T-helper 22 cell (primary cell): ENCODE data around the gene TUBB2B.
"Not testable (repeated sequence)": the region's sequence is repeated elsewhere in the genome, so short reads cannot be mapped to it uniquely, and the experiment has no call there.

Experiments
- DNase-seq: peaks from one replicate; pipeline ENCODE4 v3.0.0-alpha.2; 2020; ENCODE audit warnings: low read depth

TUBB2B gene

GRCh38 chr6:3258201-3258600 is 30.7 kb upstream of the TUBB2B start:
- DNase-seq = no peak

- no peak for DNase-seq
Observed at GRCh38 chr6:3253597-3253961, 26.1 kb upstream of the TUBB2B start.

DNA sequence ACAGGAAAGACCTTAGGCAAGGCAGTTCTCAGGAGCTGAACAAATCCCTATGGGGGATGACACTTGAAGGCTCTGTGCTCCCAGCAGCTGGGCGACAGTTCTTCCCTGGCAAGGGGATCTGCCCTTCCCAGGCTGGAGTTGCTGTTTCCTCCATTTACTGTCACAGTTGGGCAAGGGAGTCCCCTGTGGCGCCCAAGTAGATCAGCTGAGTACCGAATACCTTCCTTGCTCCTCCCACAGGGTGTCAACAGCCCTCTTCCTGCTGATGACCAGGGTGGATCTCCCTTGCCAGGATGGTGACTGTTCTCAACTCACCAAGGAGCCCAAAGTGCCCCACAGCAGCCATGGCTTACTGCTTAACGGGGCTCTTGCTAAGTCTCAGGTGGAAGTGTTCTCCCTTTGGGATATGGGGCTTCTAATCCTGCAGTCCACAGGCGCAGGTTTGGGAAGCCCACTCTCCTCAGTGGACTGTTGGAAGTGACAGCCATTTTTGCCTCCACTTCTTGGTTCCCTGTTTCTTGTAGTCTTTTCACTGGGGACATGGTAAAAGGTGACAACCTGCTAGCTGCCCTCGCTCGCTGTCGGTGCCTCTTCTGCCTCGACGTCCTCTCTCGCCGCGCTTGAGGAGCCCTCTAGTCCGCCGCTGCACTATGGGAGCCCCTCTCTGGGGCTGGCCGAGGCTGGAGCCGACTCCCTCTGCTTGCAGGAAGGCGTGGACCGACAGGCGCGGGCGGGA is 25.6 kb upstream of the TUBB2B start:
- no peak for DNase-seq

DNA sequence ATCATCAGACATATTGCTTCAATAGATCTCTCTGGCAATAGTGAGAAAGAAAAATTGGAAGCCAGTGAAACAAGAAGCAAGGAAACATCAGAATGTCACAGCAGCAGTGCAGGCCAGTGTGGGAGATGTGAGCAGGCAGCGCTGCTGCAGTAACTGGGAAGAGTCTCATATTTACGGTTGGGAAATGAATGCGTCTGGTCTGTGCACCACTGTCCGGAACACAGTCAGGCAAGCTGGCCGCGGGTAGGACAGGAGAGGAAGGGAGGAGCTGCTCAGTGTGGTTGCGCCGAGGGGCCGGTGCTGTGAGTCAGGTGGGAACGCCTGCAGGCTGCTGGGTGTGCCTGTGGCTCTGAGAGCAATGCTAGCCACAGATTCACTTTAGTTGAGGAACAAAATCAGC is 24.9 kb upstream of the TUBB2B start:
- no peak for DNase-seq

DNA sequence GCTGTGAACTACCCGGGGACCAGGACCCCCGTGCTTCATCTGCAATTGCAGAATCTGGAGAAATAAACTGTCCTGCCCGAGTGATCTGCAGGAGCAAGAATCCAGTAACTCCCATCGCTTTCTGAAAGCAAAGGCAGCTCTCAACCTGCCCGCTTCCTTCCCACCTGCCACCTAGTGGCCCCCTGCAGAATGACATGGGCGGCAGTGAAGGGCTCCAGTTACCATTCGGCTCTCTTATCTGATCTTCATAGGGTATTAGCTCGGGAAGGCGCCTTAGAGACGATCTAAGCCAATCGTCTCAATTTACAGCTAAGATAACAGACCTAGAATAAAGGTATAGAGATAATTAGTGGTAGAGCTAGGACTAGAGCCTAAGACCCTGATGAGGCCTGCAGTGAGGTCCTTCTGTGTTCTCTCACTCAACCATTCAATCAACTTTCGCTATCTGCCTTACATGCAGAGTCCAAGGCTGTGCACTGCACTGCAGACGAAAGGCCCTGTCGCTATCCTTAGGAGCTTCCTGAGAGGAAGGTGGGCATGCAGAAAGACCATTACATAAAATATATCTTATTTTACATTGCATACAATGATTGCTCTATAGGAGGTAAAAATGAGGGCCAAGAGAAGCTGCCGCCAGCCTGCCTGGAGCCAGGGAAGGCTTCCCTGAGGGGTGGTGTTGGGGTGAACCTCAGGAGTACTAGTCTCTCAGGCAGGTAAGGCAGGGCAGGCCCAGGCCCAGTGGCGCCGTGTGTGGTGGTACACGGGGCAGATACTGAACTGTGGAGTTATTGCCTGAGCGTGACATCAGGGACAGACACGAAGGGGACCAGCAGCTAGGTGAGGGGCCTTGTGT is 24.2 kb upstream of the TUBB2B start:
- peak; percentile 48 for DNase-seq

- DNase-seq = no peak
Observed at GRCh38 chr6:3250231-3250675, 22.8 kb upstream of the TUBB2B start.

GRCh38 chr6:3249821-3250220 is 22.4 kb upstream of the TUBB2B start:
- DNase-seq = no peak

- DNase-seq = no peak
Observed at GRCh38 chr6:3247255-3248146, 20.0 kb upstream of the TUBB2B start.

DNA sequence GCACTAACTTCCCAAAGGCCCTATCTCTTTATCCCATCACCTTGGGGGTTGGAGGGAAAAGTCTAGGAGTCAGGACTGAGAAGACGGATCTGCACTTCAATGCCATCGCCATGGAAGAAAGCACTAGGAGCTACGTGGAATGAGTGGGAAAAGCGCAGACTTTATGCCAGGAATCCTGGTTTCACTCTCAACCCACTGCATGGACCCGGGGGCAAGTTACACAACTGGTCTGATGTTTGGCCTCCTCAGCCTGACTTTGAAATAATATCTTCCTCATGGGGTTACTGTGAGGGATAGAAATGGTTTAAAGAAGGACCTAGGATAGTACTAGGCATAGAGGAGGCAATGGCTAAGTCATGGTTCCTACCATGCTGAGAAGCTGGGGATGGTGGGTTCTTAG is 17.8 kb upstream of the TUBB2B start:
- no peak for DNase-seq

DNA sequence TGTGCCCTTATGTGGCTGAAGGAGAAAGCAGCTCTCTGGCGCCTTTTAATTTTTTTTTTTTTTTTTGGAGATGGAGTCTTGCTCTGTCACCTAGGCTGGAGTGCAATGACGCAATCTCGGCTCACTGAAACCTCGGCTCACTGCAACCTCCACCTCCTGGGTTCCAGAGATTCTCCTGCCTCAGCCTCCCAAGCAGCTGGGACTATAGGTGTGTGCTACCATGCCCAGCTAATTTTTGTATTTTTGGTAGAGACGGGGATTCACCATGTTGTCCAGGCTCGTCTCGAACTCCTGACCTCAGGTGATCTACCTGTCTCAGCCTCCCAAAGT is 17.3 kb upstream of the TUBB2B start:
- not testable (repeated sequence) for DNase-seq

DNA sequence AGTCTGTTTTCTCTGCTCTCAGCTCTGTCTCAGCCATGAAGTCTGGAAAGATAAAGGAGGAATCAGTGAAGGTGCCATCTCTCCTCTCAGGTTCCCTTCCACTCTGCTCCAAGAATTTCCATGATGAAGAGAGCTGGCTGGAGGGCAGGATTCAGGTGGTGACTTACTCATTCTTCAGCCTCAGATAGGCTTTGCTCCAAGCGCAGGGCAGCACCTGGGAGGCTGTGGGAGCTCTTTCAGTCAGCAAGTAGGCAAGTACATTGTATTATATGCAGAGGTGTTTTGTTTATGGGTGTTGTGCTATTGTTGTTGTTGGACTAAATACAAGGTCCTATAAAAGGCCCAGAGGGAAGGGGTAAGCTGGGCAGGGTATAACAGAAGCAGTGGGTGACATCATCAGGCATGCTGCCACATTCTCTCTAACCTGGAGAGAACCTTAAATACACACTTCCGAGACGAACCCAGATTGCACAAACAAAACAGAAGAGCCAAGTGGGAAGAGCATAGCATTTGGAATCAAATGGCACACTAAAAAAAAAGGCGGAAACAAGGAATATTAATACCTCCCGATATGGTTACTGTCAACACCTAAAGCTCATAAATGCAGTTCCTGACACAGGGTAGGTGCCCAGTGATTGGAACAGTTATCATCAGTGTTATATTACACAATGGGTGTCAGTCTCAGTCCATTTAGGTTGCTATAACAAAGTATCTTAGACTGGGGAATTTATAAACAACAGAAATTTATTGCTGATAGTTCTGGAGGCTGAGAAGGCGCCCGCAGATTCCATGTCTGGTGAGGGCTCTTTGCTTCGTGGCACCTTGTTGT is 16.8 kb upstream of the TUBB2B start:
- DNase-seq = no peak

- no peak for DNase-seq
Observed at GRCh38 chr6:3242768-3243167, 15.3 kb upstream of the TUBB2B start.

- DNase-seq = not testable (repeated sequence)
Observed at GRCh38 chr6:3241745-3242144, 14.3 kb upstream of the TUBB2B start.

GRCh38 chr6:3240595-3240994 is 13.1 kb upstream of the TUBB2B start:
- no peak for DNase-seq

DNA sequence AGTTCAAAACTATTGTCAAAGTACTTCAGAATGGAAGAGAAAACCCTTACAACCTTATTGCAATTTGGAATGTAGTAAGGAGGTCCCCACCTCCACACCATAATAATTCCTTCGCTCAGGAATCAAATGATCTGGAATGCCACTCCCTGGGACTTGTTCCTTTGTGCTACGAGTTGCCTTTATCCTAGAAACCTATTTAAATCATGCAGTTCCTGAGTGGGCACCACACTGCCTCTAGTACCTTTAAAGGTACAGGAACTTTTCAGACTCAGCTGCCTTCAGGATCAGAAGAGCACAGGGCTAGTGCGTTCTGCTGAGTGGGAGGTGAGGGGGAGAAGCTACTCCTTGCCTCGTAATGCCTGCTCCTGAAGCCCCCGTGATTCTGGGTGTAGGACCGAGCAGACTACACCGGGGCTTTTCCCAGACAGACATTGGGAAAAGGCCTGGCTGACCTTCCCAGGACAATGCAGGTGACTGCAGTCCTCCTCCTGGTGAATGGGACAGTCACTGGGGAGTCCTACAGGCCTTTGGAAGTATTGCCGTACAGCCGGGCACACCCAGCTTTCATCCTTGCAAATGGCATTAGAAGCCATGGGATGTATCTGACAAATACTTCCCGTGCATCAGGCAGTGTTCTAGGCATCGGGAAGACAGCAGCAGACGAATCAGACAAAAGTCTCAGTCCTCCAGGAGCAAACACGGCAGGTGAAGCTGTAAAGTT is 11.8 kb upstream of the TUBB2B start:
- no peak for DNase-seq

- no peak for DNase-seq
Observed at GRCh38 chr6:3237761-3238662, 10.6 kb upstream of the TUBB2B start.

GRCh38 chr6:3236005-3236404 is 8.6 kb upstream of the TUBB2B start:
- DNase-seq = no peak

DNA sequence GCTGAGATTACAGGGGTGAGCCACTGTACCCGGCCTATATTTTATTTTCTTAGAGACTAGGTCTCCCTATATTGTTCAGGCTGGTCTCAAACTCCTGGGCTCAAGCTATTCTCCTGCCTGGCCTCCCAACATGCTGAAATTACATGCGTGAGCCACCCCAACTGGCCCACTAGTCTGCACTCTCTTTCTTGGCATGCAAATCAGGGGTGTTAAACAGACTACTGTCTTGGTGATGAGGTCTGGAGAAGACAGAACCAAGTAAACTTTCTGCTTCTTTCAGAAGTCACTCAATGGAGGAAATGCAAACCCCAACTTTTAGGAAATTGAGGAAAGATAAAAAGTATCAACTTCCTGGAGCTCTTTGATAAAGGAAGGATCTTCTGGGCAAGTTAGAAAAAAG is 8.0 kb upstream of the TUBB2B start:
- DNase-seq = no peak

DNA sequence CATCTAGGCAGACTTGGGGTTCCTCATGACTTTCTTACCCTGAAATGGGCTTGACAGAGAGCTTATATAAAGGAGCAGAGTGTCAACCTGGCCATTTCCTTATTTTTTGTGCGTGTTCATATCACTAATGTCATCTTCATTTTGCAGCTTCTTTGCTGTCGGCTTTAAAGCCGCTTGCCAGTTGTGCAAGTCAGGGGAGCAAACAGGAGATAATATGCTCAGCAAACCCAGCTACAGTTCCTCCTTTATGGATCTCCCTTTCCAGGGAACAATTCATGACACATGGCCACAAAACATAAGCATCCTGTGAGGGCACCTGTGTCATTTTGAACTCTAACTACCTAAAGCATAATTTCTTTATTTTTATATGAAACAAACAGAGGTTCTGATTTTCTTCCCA is 6.5 kb upstream of the TUBB2B start:
- DNase-seq = no peak

GRCh38 chr6:3233321-3233720 is 5.9 kb upstream of the TUBB2B start:
- no peak for DNase-seq
